ENCODE data around the gene TMEM192. TPM values are rescaled to one million over a fixed set of nuclear protein-coding genes. Genes with fewer than 3 reads are reported as not detected.

TMEM192 gene
- polyA plus RNA-seq, 2 of the 4 experiments (the other 2 are of a cell fraction), result 8.4 to 19.3 TPM

GRCh38 chr4:165101641-165102040 lies 11.0 kb downstream of the TMEM192 start (continued):
- TF ChIP-seq ATOH8 (CRISPR knock-in tag; IDR thresholded peaks at IDR 0.05; ENCODE audit: low read depth), result no peak
- no peak for TF ChIP-seq NR3C1 (IDR thresholded peaks at IDR 0.05)
- no peak for TF ChIP-seq MAX (IDR thresholded peaks at IDR 0.05)
- no peak for TF ChIP-seq NFE2L2 (conservative IDR thresholded peaks at IDR 0.05; ENCODE audit: low read length)
- TF ChIP-seq EHF (CRISPR knock-in tag; IDR thresholded peaks at IDR 0.05), result no peak
- TF ChIP-seq FOXS1 (CRISPR knock-in tag; IDR thresholded peaks at IDR 0.05), result no peak

GRCh38 chr4:165096776-165097175 lies 15.9 kb downstream of the TMEM192 start:
- FAIRE-seq, result no peak
- no peak overlapping the region for H3K4me2 ChIP-seq
- ATAC-seq, result peak in 1 of 2 experiments; percentile 70; a peak in 2 of 6 replicates
- ChIA-PET CTCF (interaction anchor here (0.6 to 2.1 kb wide), 12 partner anchors 10 to 345 kb away, joined by 3 to 8 read pairs (median 4); no protein-coding TSS in a partner anchor), POLR2A (no interaction called here)
- WGBS (ENCODE audit: missing lambda C conversion rate), result 57% methylated on average over 2 of the region's 2 CpGs
- H3K4me1 ChIP-seq, result no peaks in the 10 kb centered on the region
- no peak overlapping the region for H3K27ac ChIP-seq
- peak; percentile 6 to 14 for DNase-seq (ENCODE audit: low read depth in 1 of 2, low spot score in 1 of 2)
- no peaks in the 10 kb centered on the region for H3K9me3 ChIP-seq
- no peak overlapping the region for H3K4me3 ChIP-seq
- TF ChIP-seq RAD21 (conservative IDR thresholded peaks at IDR 0.05 in 1 of 2, IDR thresholded peaks at IDR 0.05 in 1 of 2), result peak; percentile 45 to 58
- no peak for TF ChIP-seq REST (IDR thresholded peaks at IDR 0.05)
- no peak for TF ChIP-seq JUNB (IDR thresholded peaks at IDR 0.05)
- TF ChIP-seq CTCF (IDR thresholded peaks at IDR 0.05), result peak; percentile 41
- TF ChIP-seq SMC3 (IDR thresholded peaks at IDR 0.05), result peak; percentile 20; the same call in 1 of the 3 replicates

- ATAC-seq, result no peak
- no peak overlapping the region for H3K4me2 ChIP-seq
- H3K27ac ChIP-seq, result no peak overlapping the region
- ChIA-PET POLR2A (interaction anchor here (0.6 kb wide), 1 partner anchor 137 kb away, joined by 4 read pairs; no protein-coding TSS in a partner anchor), CTCF (interaction anchor here (0.6 kb wide), 2 partner anchors 1083 to 1178 kb away, joined by 3 to 4 read pairs; no protein-coding TSS in a partner anchor)
- no peak for DNase-seq (ENCODE audit: low read depth in 1 of 2, low spot score in 1 of 2)
- no peak for FAIRE-seq
- no peaks in the 10 kb centered on the region for H3K4me1 ChIP-seq
- WGBS (ENCODE audit: missing lambda C conversion rate), result 100% methylated on average over 1 of the region's 1 CpG
- H3K9me3 ChIP-seq, result no peaks in the 10 kb centered on the region
- no peak overlapping the region for H3K4me3 ChIP-seq
- TF ChIP-seq ZSCAN20 (CRISPR knock-in tag; IDR thresholded peaks at IDR 0.05), result no peak
- TF ChIP-seq FOXS1 (CRISPR knock-in tag; IDR thresholded peaks at IDR 0.05), result no peak
- TF ChIP-seq CHD2 (IDR thresholded peaks at IDR 0.05; ENCODE audit: low read length, partially characterized antibody), result no peak
- TF ChIP-seq NFE2L2 (conservative IDR thresholded peaks at IDR 0.05; ENCODE audit: low read length), result no peak
- no peak for TF ChIP-seq RARB (CRISPR knock-in tag; IDR thresholded peaks at IDR 0.05)
- no peak for TF ChIP-seq JUNB (IDR thresholded peaks at IDR 0.05)
- TF ChIP-seq MAZ (IDR thresholded peaks at IDR 0.05; ENCODE audit: borderline replicate concordance, low read depth, low read length), result no peak
- TF ChIP-seq EP300 (IDR thresholded peaks at IDR 0.05), result no peak
- TF ChIP-seq EHMT2 (IDR thresholded peaks at IDR 0.05; ENCODE audit: low read depth), result no peak
- TF ChIP-seq TFCP2L1 (CRISPR knock-in tag; IDR thresholded peaks at IDR 0.05), result no peak
- TF ChIP-seq KDM5A (IDR thresholded peaks at IDR 0.05), result no peak
- no peak for TF ChIP-seq POLR2AphosphoS2 (conservative IDR thresholded peaks at IDR 0.05; ENCODE audit: low read length)
- TF ChIP-seq RAD21 (conservative IDR thresholded peaks at IDR 0.05 in 1 of 2, IDR thresholded peaks at IDR 0.05 in 1 of 2), result no peak
- no peak for TF ChIP-seq HMGXB4 (CRISPR knock-in tag; IDR thresholded peaks at IDR 0.05; ENCODE audit: borderline replicate concordance)
- no peak for TF ChIP-seq ZNF302 (CRISPR knock-in tag; IDR thresholded peaks at IDR 0.05)
- no peak for TF ChIP-seq ATOH8 (CRISPR knock-in tag; IDR thresholded peaks at IDR 0.05; ENCODE audit: low read depth)
- TF ChIP-seq RFX5 (IDR thresholded peaks at IDR 0.05), result no peak
- TF ChIP-seq ESRRA (IDR thresholded peaks at IDR 0.05; ENCODE audit: borderline replicate concordance, low read length), result no peak
- TF ChIP-seq MAFK (IDR thresholded peaks at IDR 0.05; ENCODE audit: partially characterized antibody), result no peak
Observed at GRCh38 chr4:165095291-165095690, 17.4 kb downstream of the TMEM192 start.

Measured in A549 (cell line).